SK-N-MC (cell line): Measurements from ENCODE around the gene TMEM242.

Experiments
- EZH2 ChIP-seq: fragments of 200-600 bp; sonication (generic); IDR thresholded peaks from one replicate; pipeline ENCODE4 v1.6.1; 2017; ENCODE audit warnings: antibody characterized with exemption
- FOXP2 ChIP-seq: optimal IDR thresholded peaks from 2 replicates; pipeline ENCODE3; 2011; ENCODE audit warnings: mild to moderate bottlenecking, moderate library complexity; ENCODE audit not compliant: insufficient read depth; ENCODE audit errors: extremely low read length, control extremely low read depth
- POLR2AphosphoS5 ChIP-seq: IDR thresholded peaks from 2 replicates; pipeline ENCODE4 v1.6.1; 2012; ENCODE audit warnings: mild to moderate bottlenecking, low read depth, low read length, borderline replicate concordance

DNA sequence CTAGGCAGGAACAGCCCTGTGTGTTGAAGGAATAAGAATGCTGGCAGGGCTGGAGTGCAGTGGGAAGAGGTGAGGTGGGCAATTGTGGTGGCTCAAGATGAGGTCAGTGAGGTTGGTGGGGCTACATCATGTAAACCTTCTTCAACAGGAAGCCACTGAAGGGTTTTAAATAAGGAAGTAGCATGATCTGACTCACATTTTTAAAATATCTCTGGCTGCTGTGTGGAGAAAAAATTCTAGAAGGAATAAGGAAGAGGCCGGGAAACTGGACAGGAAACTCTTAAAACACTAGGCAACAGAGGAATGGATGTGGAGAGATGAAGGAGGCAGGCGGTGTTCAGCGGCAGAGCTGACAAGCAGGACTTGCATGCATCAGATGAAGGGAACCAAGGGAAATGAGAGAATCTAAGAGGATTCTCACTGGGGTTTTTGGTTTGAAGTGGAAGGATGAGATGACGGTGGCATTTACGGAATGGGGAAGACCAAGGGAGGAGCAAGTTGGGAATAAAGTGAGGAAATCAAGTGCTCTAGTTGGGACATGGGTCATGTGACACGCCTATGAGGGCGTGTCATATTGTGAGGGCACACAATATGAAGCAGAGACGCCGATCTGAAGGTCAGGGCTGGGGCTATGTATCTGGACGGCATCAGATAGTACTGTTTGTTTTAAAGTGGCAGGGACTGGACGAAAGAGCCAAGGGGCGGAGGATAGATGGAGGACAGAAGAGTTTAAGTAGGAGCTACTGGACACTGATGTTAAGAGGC, 18.2 kb downstream of the TMEM242 start:
- no peak for TF ChIP-seq EZH2
- no peak for TF ChIP-seq POLR2AphosphoS5
- no peak for TF ChIP-seq FOXP2
